ENCODE data around the gene UGT3A2.

GRCh38 chr5:36045895-36046294 lies 20.8 kb downstream of the UGT3A2 start:
- TF ChIP-seq CTCF (IDR thresholded peaks at IDR 0.05) (no peak), POLR2A (IDR thresholded peaks at IDR 0.05) (no peak)
